Chondrocyte (in vitro differentiated cells): ENCODE data around the gene NLRP1. TPM values are rescaled to one million over a fixed set of nuclear protein-coding genes. Genes with fewer than 3 reads are reported as not detected.

Experiments
- DNase-seq: peaks from one replicate; pipeline ENCODE4 v3.0.0; 2021; ENCODE audit warnings: mixed read lengths, low spot score
- H3K27ac Mint-ChIP-seq: one replicate; pipeline ENCODE4 v1.8.0; 2021; ENCODE audit warnings: mild to moderate bottlenecking, moderate library complexity, mixed read lengths; ENCODE audit not compliant: unreplicated experiment
- H3K27me3 Mint-ChIP-seq: 2 replicates; pipeline ENCODE4 v1.8.0; 2021; ENCODE audit warnings: low read depth, mixed read lengths
- H3K36me3 Mint-ChIP-seq: 2 replicates; pipeline ENCODE4 v1.8.0; 2021; ENCODE audit warnings: low read depth, mixed read lengths
- H3K4me1 Mint-ChIP-seq: 2 replicates; pipeline ENCODE4 v1.8.0; 2021; ENCODE audit warnings: low read depth, mild to moderate bottlenecking, mixed read lengths
- H3K4me3 Mint-ChIP-seq: one replicate; pipeline ENCODE4 v1.8.0; 2021; ENCODE audit warnings: mild to moderate bottlenecking, moderate library complexity, mixed read lengths; ENCODE audit not compliant: unreplicated experiment
- H3K9me3 Mint-ChIP-seq: 2 replicates; pipeline ENCODE4 v1.8.0; 2021; ENCODE audit warnings: low read depth, mixed read lengths
- total RNA-seq: library from RNA; stranded (reverse); gene quantifications from 3 replicates; pipeline ENCODE4 v1.2.1, GENCODE V29; 2021
- TF ChIP-seq, protein P1 (sequence below): fragments of 200-600 bp; sonication (generic); IDR thresholded peaks from 2 replicates; pipeline ENCODE4 v1.5.0; 2021; ENCODE audit warnings: antibody characterized with exemption, mild to moderate bottlenecking, moderate library complexity

NLRP1 gene
- total RNA-seq, 1 donor from 2014 or later: 24.8 TPM

DNA sequence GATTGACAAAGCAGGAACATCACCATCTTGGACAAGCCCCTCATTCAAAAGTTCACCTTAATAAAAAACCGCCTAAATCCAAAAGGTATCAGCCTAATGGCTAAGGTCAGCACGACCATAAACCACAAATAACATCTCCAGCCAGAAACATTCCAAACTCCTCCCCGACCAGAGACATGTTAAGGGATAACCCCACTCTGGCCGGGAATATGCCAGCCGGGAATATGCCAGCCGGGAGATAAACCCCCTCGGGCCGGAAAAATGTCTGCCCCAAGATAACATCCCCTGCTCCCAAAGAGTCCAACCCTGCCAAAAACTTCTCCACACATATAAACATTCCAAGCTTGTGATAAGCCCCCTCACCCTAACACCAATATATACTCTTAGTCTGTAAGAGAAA is 116.9 kb downstream of the NLRP1 start:
- H3K4me1 Mint-ChIP-seq: peaks cover 23% of the 10 kb centered on the region
- peak overlapping the region; percentile 79 for H3K4me3 Mint-ChIP-seq
- H3K36me3 Mint-ChIP-seq: no peaks in the 10 kb centered on the region
- H3K27me3 Mint-ChIP-seq: no peaks in the 10 kb centered on the region
- peak overlapping the region; percentile 68 for H3K27ac Mint-ChIP-seq
- no peaks in the 10 kb centered on the region for H3K9me3 Mint-ChIP-seq
- TF ChIP-seq, protein P1, sequence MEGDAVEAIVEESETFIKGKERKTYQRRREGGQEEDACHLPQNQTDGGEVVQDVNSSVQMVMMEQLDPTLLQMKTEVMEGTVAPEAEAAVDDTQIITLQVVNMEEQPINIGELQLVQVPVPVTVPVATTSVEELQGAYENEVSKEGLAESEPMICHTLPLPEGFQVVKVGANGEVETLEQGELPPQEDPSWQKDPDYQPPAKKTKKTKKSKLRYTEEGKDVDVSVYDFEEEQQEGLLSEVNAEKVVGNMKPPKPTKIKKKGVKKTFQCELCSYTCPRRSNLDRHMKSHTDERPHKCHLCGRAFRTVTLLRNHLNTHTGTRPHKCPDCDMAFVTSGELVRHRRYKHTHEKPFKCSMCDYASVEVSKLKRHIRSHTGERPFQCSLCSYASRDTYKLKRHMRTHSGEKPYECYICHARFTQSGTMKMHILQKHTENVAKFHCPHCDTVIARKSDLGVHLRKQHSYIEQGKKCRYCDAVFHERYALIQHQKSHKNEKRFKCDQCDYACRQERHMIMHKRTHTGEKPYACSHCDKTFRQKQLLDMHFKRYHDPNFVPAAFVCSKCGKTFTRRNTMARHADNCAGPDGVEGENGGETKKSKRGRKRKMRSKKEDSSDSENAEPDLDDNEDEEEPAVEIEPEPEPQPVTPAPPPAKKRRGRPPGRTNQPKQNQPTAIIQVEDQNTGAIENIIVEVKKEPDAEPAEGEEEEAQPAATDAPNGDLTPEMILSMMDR: no peak
- no peak for DNase-seq

DNA sequence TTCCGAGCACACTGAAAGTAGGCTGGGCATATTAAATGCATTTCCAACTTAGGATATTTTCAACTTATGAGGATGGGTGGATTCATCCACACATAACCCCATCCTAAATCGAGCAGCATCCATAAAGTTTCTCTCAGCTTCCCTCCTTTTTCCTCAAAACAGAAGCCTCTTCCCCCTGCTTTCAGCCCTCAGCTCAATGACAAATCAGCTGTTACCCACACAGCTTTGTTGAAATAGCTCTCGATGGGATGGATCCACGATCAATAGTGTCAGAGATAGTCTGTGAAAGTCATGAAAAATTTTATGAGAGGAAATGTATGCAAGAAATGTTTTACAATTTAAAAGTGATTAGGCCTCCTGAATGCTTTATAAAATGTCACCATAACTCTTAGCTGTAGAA is 118.0 kb downstream of the NLRP1 start:
- H3K9me3 Mint-ChIP-seq: no peaks in the 10 kb centered on the region
- H3K4me3 Mint-ChIP-seq: no peak overlapping the region
- no peak overlapping the region for H3K27ac Mint-ChIP-seq
- no peak for DNase-seq
- TF ChIP-seq, protein P1: no peak
- H3K36me3 Mint-ChIP-seq: peaks cover 1% of the 10 kb centered on the region
- no peaks in the 10 kb centered on the region for H3K27me3 Mint-ChIP-seq
- peaks cover 23% of the 10 kb centered on the region for H3K4me1 Mint-ChIP-seq

DNA sequence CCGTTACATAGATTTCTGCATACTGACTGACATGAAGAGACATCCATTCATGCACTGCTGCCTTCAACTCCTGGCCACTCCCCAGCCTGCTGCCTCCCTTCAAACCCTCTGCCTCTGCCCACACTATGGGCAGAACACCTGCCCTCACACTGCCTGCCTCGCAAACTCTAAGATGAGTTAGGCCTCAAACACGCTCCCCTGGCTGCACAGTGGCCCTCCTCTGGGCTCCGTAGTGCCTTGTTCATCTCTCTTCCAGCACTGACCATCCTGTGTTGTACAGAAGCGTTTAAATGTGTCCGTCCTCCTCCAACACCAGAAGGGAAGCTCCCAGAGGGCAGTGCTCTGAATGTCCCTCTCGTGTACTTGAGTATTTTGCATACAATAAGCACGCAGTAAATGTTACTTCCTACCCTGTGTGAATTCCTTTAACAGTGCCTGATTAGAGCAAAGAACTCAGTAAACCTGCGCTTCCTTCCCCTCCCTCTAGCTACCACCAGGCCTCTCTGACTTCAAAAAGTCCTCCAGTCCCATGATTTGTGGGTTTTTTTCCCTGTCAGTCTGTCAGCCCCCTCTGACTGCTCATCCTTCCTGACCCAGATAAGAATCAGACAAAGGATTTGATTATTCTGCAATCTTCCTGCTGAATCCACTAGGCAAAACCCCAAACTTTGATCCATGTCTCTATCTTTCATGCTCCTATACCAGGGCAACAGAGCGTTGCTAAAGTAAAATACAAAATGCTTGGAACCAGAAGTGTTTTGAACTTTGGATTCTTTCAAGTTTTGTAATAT is 119.4 kb downstream of the NLRP1 start:
- no peaks in the 10 kb centered on the region for H3K27me3 Mint-ChIP-seq
- peaks cover 23% of the 10 kb centered on the region for H3K4me1 Mint-ChIP-seq
- TF ChIP-seq, protein P1: no peak
- H3K27ac Mint-ChIP-seq: no peak overlapping the region
- H3K4me3 Mint-ChIP-seq: no peak overlapping the region
- no peaks in the 10 kb centered on the region for H3K9me3 Mint-ChIP-seq
- peaks cover 5% of the 10 kb centered on the region for H3K36me3 Mint-ChIP-seq
- DNase-seq: no peak

Other genes with a start within 250 kb of the NLRP1 start
- gene NUP88, start 164.8 kb downstream of the NLRP1 start, total RNA-seq: 29.2 to 51.8 TPM (median 34.1 TPM) in 3 replicates
- gene RPAIN, start 164.3 kb downstream of the NLRP1 start, total RNA-seq: 34.2 to 37.2 TPM (median 35.1 TPM) in 3 replicates
- 65.6 to 82.8 TPM (median 71.3 TPM) in 3 replicates for gene C1QBP, start 145.4 kb downstream of the NLRP1 start, total RNA-seq
- 12.7 to 16.6 TPM (median 13.7 TPM) in 3 replicates for gene DHX33, start 115.5 kb downstream of the NLRP1 start, total RNA-seq
- 71.8 to 84.9 TPM (median 74.9 TPM) in 3 replicates for gene DERL2, start 98.3 kb downstream of the NLRP1 start, total RNA-seq
- 12.2 to 16.0 TPM (median 14.0 TPM) in 3 replicates for gene MIS12, start 97.9 kb downstream of the NLRP1 start, total RNA-seq